ENCODE data around the gene KCNH2. TPM values are rescaled to one million over a fixed set of nuclear protein-coding genes. Genes with fewer than 3 reads are reported as not detected.

The KCNH2 gene
- polyA plus RNA-seq, 1 of the 3 experiments (the other 2 are of a cell fraction), result 2.2 TPM

- TF ChIP-seq ELF1 (IDR thresholded peaks at IDR 0.05) (no peak), FOXJ3 (CRISPR knock-in tag; IDR thresholded peaks at IDR 0.05) (0 out of 2 replicates have a peak, but pooled peaks have one; percentile 9), MAX (IDR thresholded peaks at IDR 0.05; ENCODE audit: low read depth) (no peak), TEAD4 (IDR thresholded peaks at IDR 0.05; ENCODE audit: borderline replicate concordance, insufficient read depth) (no peak), SMC3 (IDR thresholded peaks at IDR 0.05; ENCODE audit: low read depth, low read length) (no peak)
- H3K27me3 ChIP-seq (ENCODE audit: insufficient read depth), result no peaks in the 10 kb centered on the region
- H3K4me2 ChIP-seq, result peak overlapping the region; percentile 68
- H3K9ac ChIP-seq, result no peak overlapping the region
- ChIA-PET POLR2A (interaction anchor here (0.7 to 1.1 kb wide), 6 partner anchors 15 to 74 kb away, joined by 3 to 15 read pairs (median 3); partner anchors contain the start of gene ABCB8), CTCF (interaction anchor here (0.6 to 11.3 kb wide), 31 partner anchors 10 to 636 kb away, joined by 3 to 151 read pairs (median 4); partner anchors contain the start of genes ABCB8, FASTK, NOS3 and SLC4A2)
- 33% methylated on average over 14 of the region's 26 CpGs for WGBS (ENCODE audit: low lambda C conversion rate)
- H3K79me2 ChIP-seq (ENCODE audit: insufficient read depth), result no peaks in the 10 kb centered on the region
- no peaks in the 10 kb centered on the region for H4K20me1 ChIP-seq (ENCODE audit: insufficient read depth)
- peak; percentile 96 for DNase-seq
- no peaks in the 10 kb centered on the region for H3K36me3 ChIP-seq (replicated peaks in 1 of 2; ENCODE audit: control insufficient read depth in 1 of 2, insufficient read depth in 2 of 2, low read length in 1 of 2)
- peak overlapping the region; percentile 91 for H2AFZ ChIP-seq (ENCODE audit: low read depth)
- peak overlapping the region; percentile 43 to 50; a peak in 3 of 4 replicates for H3K4me3 ChIP-seq (ENCODE audit: low read depth in 2 of 2, low read length in 1 of 2)
- peaks cover 0 to 32% of the 10 kb centered on the region in 2 experiments; a peak in 1 of 4 replicates for H3K4me1 ChIP-seq (ENCODE audit: control insufficient read depth in 1 of 2, insufficient read depth in 2 of 2, low read depth in 1 of 2, low read length in 1 of 2)
- no peaks in the 10 kb centered on the region for H3K9me2 ChIP-seq
- peak overlapping the region in 1 of 2 experiments; percentile 80; a peak in 2 of 4 replicates for H3K27ac ChIP-seq (ENCODE audit: low read depth in 2 of 2, low read length in 1 of 2)
- H3F3A ChIP-seq (replicated peaks; ENCODE audit: insufficient read depth), result no peaks in the 10 kb centered on the region
- H3K9me3 ChIP-seq, result no peaks in the 10 kb centered on the region
These were observed 35.2 kb upstream of the KCNH2 start for GRCh38 chr7:151013356-151013732.

DNA sequence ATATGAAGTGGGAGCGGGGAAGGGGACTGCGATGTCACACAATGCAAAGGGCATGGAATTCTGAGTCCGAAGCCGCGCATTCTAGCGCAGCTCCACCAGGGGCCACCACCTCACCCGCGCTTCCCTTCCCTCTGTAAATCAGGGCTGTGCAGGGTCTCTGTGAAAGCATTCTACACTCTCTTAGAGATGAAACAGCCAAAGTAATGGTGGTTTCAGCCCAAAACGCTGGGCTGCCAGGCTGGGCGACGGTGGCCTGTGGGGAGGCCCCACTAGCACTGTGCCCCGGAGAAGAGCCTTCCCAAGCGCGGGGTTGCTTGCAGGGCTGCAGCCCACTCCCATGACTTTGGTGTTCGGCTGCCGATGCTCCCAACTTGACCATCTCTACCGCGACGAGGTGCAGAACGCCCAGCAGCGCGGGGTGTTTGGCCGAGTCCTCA, 34.8 kb upstream of the KCNH2 start:
- Histone ChIP-seq H3K4me2 (peak overlapping the region; percentile 68), H2AFZ (ENCODE audit: low read depth) (peak overlapping the region; percentile 44)
- CTCF ChIA-PET, result interaction anchor here (0.6 to 11.3 kb wide), 36 partner anchors 11 to 635 kb away, joined by 3 to 151 read pairs (median 4); partner anchors contain the start of genes ABCB8, ATG9B, FASTK and NOS3
- TF ChIP-seq TAF1 (IDR thresholded peaks at IDR 0.05; ENCODE audit: borderline replicate concordance, low read depth, low read length) (no peak), RFX5 (IDR thresholded peaks at IDR 0.05; ENCODE audit: low read length) (no peak), POLR2AphosphoS5 (IDR thresholded peaks at IDR 0.05; ENCODE audit: low read depth, low read length) (no peak), MXI1 (IDR thresholded peaks at IDR 0.05; ENCODE audit: low read depth, low read length) (no peak), ELF1 (IDR thresholded peaks at IDR 0.05) (no peak), EZH2phosphoT487 (IDR thresholded peaks at IDR 0.05; ENCODE audit: borderline replicate concordance, low read depth) (no peak), NRF1 (IDR thresholded peaks at IDR 0.05; ENCODE audit: low read depth, low read length) (0 out of 2 replicates have a peak, but pooled peaks have one; percentile 9), USF1 (IDR thresholded peaks at IDR 0.05; ENCODE audit: borderline replicate concordance, low read depth) (no peak), RCOR1 (IDR thresholded peaks at IDR 0.05; ENCODE audit: low read length) (0 out of 2 replicates have a peak, but pooled peaks have one; percentile 11), RAD21 (IDR thresholded peaks at IDR 0.05; ENCODE audit: low read length) (peak; percentile 77), MAX (IDR thresholded peaks at IDR 0.05; ENCODE audit: low read depth) (no peak)
- TF ChIP-seq, protein P1, sequence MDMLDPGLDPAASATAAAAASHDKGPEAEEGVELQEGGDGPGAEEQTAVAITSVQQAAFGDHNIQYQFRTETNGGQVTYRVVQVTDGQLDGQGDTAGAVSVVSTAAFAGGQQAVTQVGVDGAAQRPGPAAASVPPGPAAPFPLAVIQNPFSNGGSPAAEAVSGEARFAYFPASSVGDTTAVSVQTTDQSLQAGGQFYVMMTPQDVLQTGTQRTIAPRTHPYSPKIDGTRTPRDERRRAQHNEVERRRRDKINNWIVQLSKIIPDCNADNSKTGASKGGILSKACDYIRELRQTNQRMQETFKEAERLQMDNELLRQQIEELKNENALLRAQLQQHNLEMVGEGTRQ (IDR thresholded peaks at IDR 0.05; ENCODE audit: borderline replicate concordance, low read depth, low read length), result no peak
- TF ChIP-seq, protein P2, sequence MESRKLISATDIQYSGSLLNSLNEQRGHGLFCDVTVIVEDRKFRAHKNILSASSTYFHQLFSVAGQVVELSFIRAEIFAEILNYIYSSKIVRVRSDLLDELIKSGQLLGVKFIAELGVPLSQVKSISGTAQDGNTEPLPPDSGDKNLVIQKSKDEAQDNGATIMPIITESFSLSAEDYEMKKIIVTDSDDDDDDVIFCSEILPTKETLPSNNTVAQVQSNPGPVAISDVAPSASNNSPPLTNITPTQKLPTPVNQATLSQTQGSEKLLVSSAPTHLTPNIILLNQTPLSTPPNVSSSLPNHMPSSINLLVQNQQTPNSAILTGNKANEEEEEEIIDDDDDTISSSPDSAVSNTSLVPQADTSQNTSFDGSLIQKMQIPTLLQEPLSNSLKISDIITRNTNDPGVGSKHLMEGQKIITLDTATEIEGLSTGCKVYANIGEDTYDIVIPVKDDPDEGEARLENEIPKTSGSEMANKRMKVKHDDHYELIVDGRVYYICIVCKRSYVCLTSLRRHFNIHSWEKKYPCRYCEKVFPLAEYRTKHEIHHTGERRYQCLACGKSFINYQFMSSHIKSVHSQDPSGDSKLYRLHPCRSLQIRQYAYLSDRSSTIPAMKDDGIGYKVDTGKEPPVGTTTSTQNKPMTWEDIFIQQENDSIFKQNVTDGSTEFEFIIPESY (IDR thresholded peaks at IDR 0.05; ENCODE audit: borderline replicate concordance, low read depth), result no peak
- TF ChIP-seq, protein P3, sequence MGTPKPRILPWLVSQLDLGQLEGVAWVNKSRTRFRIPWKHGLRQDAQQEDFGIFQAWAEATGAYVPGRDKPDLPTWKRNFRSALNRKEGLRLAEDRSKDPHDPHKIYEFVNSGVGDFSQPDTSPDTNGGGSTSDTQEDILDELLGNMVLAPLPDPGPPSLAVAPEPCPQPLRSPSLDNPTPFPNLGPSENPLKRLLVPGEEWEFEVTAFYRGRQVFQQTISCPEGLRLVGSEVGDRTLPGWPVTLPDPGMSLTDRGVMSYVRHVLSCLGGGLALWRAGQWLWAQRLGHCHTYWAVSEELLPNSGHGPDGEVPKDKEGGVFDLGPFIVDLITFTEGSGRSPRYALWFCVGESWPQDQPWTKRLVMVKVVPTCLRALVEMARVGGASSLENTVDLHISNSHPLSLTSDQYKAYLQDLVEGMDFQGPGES (IDR thresholded peaks at IDR 0.05; ENCODE audit: low read depth, low read length), result no peak

More for the DNA sequence above, 34.8 kb upstream of the KCNH2 start:
- Histone ChIP-seq H3K9me3 (no peaks in the 10 kb centered on the region), H3K36me3 (replicated peaks in 1 of 2; ENCODE audit: control insufficient read depth in 1 of 2, insufficient read depth in 2 of 2, low read length in 1 of 2) (no peaks in the 10 kb centered on the region), H3K79me2 (ENCODE audit: insufficient read depth) (no peaks in the 10 kb centered on the region), H3K27me3 (ENCODE audit: insufficient read depth) (no peaks in the 10 kb centered on the region), H3K9ac (no peak overlapping the region), H3K27ac (ENCODE audit: low read depth in 2 of 2, low read length in 1 of 2) (peak overlapping the region in 1 of 2 experiments; percentile 80; a peak in 2 of 4 replicates), H3F3A (replicated peaks; ENCODE audit: insufficient read depth) (no peaks in the 10 kb centered on the region), H3K9me2 (no peaks in the 10 kb centered on the region), H4K20me1 (ENCODE audit: insufficient read depth) (no peaks in the 10 kb centered on the region), H3K4me1 (ENCODE audit: control insufficient read depth in 1 of 2, insufficient read depth in 2 of 2, low read depth in 1 of 2, low read length in 1 of 2) (peaks cover 0 to 32% of the 10 kb centered on the region in 2 experiments; a peak in 1 of 4 replicates), H3K4me3 (ENCODE audit: low read depth in 2 of 2, low read length in 1 of 2) (peak overlapping the region; percentile 41 to 43; a peak in 3 of 4 replicates)
- POLR2A ChIA-PET, result interaction anchor here (1.0 to 1.1 kb wide), 2 partner anchors 47 to 74 kb away, joined by 3 read pairs; no protein-coding TSS in a partner anchor
- peak; percentile 94 for DNase-seq
- 21% methylated on average over 16 of the region's 23 CpGs for WGBS (ENCODE audit: low lambda C conversion rate)
